ENCODE measurements around the gene USP4. TPM values are rescaled to one million over a fixed set of nuclear protein-coding genes. Genes with fewer than 3 reads are reported as not detected.

The USP4 gene
- total RNA-seq, 1 experiment from 2014 or later = 31.7 TPM

GRCh38 chr3:49358884-49359225 is 19.0 kb upstream of the USP4 start:
- ATAC-seq (peak; percentile 42), DNase-seq (ENCODE audit: low read depth, low spot score) (no peak)
- H3K4me1 ChIP-seq (ENCODE audit: control insufficient read depth in 1 of 2, insufficient read depth in 2 of 2, low read length in 2 of 2) = peaks cover 15 to 31% of the 10 kb centered on the region in 2 experiments
- H3K36me3 ChIP-seq (ENCODE audit: control insufficient read depth in 1 of 2, insufficient read depth in 2 of 2, low read length in 2 of 2) = peaks cover 18 to 44% of the 10 kb centered on the region in 2 experiments; a peak in 3 of 4 replicates
- no peaks in the 10 kb centered on the region for H3K27me3 ChIP-seq (ENCODE audit: insufficient read depth, low read length)
- BruUV-seq (replicated peaks) = no TSS peak
- H3K4me2 ChIP-seq (ENCODE audit: low read length) = peak overlapping the region; percentile 83
- H3K79me2 ChIP-seq (ENCODE audit: insufficient read depth, low read length) = peaks cover 50% of the 10 kb centered on the region
- peak overlapping the region; percentile 99 for H3K27ac ChIP-seq (ENCODE audit: low read depth, low read length)
- TF ChIP-seq ZFX (IDR thresholded peaks at IDR 0.05) (no peak), YY1 (IDR thresholded peaks at IDR 0.05; ENCODE audit: extremely low read depth, insufficient replicate concordance, low read depth, low read length) (no peak), ELF1 (IDR thresholded peaks at IDR 0.05; ENCODE audit: borderline replicate concordance, low read depth) (no peak), POLR2A (IDR thresholded peaks at IDR 0.05; ENCODE audit: borderline replicate concordance, extremely low read depth, insufficient read depth, insufficient read length) (no peak), RAD21 (IDR thresholded peaks at IDR 0.05; ENCODE audit: low read depth) (no peak), TCF7L2 (IDR thresholded peaks at IDR 0.05; ENCODE audit: borderline replicate concordance, extremely low read depth, insufficient read depth, insufficient read length) (no peak), EGR1 (IDR thresholded peaks at IDR 0.05; ENCODE audit: low read depth) (no peak), EZH2 (IDR thresholded peaks at IDR 0.05) (no peak), SIN3A (IDR thresholded peaks at IDR 0.05; ENCODE audit: low read depth) (no peak)
- H4K20me1 ChIP-seq (ENCODE audit: insufficient read depth) = no peaks in the 10 kb centered on the region
- peak overlapping the region; percentile 71 for H3K9ac ChIP-seq (ENCODE audit: low read length)
- peak overlapping the region; percentile 64 to 85 for H3K4me3 ChIP-seq (replicated peaks in 1 of 2; ENCODE audit: low read depth in 1 of 2, low read length in 2 of 2)
- H3K9me2 ChIP-seq (ENCODE audit: insufficient read depth) = no peaks in the 10 kb centered on the region
- H2AFZ ChIP-seq (ENCODE audit: low read depth, low read length, poor library complexity, severe bottlenecking) = no peak overlapping the region
- POLR2A ChIA-PET = interaction anchor here (0.6 to 2.5 kb wide), 5 partner anchors 11 to 244 kb away, joined by 3 to 18 read pairs (median 3); partner anchors contain the start of gene USP4
- RAD21 ChIA-PET (ENCODE audit: low non-redundant PET in 1 of 2, low total read pairs in 2 of 2, uncharacterized antibody in 2 of 2, unreplicated experiment in 2 of 2) = interaction anchor here in 1 of 2 experiments (0.6 kb wide), 1 partner anchor 337 kb away, joined by 3 read pairs; the partner anchor contains the start of gene NDUFAF3
- CTCF ChIA-PET = interaction anchor here (0.9 to 1.4 kb wide), 2 partner anchors 19 to 90 kb away, joined by 3 to 5 read pairs; partner anchors contain the start of gene USP4
- H3K9me3 ChIP-seq (ENCODE audit: control insufficient read depth in 1 of 2, insufficient read depth in 1 of 2, low read depth in 1 of 2, low read length in 2 of 2) = no peaks in the 10 kb centered on the region
- intact Hi-C loops (cut with micrococcal nuclease) = loop anchor here (2.0 to 5.0 kb wide), 2 partner anchors 54 to 187 kb away; partner anchors contain the start of genes KLHDC8B and TCTA
